Caco-2 (cell line): ENCODE results near the gene LIM2. TPM values are rescaled to one million over a fixed set of nuclear protein-coding genes. Genes with fewer than 3 reads are reported as not detected.

Experiments used
- BruUV-seq: library from RNA; stranded (reverse); fragments of 400-500 nt; replicated peaks from 2 replicates; lab custom pipeline; 2021; lab: Mats Ljungman, UMichigan
- CTCF ChIA-PET: fragments of 300-600 bp; sonication (Branson Sonifier 250); formaldehyde crosslinking; loops from one replicate; lab custom pipeline; 2022; ENCODE audit warnings: antibody characterized with exemption; lab: Charles Lee
- POLR2A ChIA-PET: fragments of 300-600 bp; sonication (Branson Sonifier 250); formaldehyde crosslinking; loops from one replicate; lab custom pipeline; 2022; ENCODE audit warnings: antibody characterized with exemption; lab: Charles Lee
- DNase-seq, 2 experiments: peaks; one replicate each; pipeline versions ENCODE4 v3.0.0 to v3.0.0-alpha.2; 2020 to 2022
- H3K27me3 ChIP-seq: replicated peaks from 2 replicates; pipeline ENCODE4 v1.6.0; 2011; ENCODE audit warnings: low read length; ENCODE audit not compliant: control insufficient read depth, insufficient read depth
- H3K36me3 ChIP-seq: 2 replicates; pipeline ENCODE4 v1.5.1; 2011; ENCODE audit warnings: low read length; ENCODE audit not compliant: control insufficient read depth, insufficient read depth
- H3K4me1 ChIP-seq: fragments of 250-450 bp; sonication (Bioruptor Pico); 2 replicates; pipeline ENCODE4 v1.5.1; 2020; ENCODE audit warnings: mild to moderate bottlenecking
- H3K4me3 ChIP-seq: 2 replicates; pipeline ENCODE4 v1.5.1; 2011; ENCODE audit warnings: low read depth, mild to moderate bottlenecking, control low read depth, low read length
- H3K9me3 ChIP-seq: fragments of 250-450 bp; sonication (Bioruptor Pico); 2 replicates; pipeline ENCODE4 v1.5.1; 2020; ENCODE audit warnings: mild to moderate bottlenecking, moderate library complexity
- H3K27ac Mint-ChIP-seq: one replicate; pipeline ENCODE4 v1.8.0; 2022; ENCODE audit warnings: mixed read lengths; ENCODE audit not compliant: unreplicated experiment
- H3K27me3 Mint-ChIP-seq: one replicate; pipeline ENCODE4 v1.8.0; 2022; ENCODE audit warnings: mixed read lengths; ENCODE audit not compliant: insufficient read depth, unreplicated experiment
- H3K36me3 Mint-ChIP-seq: one replicate; pipeline ENCODE4 v1.8.0; 2022; ENCODE audit warnings: mild to moderate bottlenecking, mixed read lengths; ENCODE audit not compliant: insufficient read depth, unreplicated experiment
- H3K4me1 Mint-ChIP-seq: one replicate; pipeline ENCODE4 v1.8.0; 2022; ENCODE audit warnings: low read depth, mixed read lengths; ENCODE audit not compliant: unreplicated experiment
- H3K4me3 Mint-ChIP-seq: one replicate; pipeline ENCODE4 v1.8.0; 2022; ENCODE audit warnings: mild to moderate bottlenecking, moderate library complexity, mixed read lengths; ENCODE audit not compliant: unreplicated experiment
- H3K9me3 Mint-ChIP-seq: one replicate; pipeline ENCODE4 v1.8.0; 2022; ENCODE audit warnings: mixed read lengths; ENCODE audit not compliant: unreplicated experiment
- CTCF ChIP-seq, 2 experiments: fragments of 200-600 bp in 1 of 2; IDR thresholded peaks; 1 replicate in 1 of 2; 2 replicates in 1 of 2; pipeline versions ENCODE4 v1.5.1 to v1.8.0; 2011 to 2022; ENCODE audit warnings: antibody characterized with exemption in 1 of 2, control low read depth in 1 of 2, inconsistent platforms in 1 of 2, low read depth in 1 of 2, low read length in 1 of 2, mild to moderate bottlenecking in 1 of 2, moderate library complexity in 1 of 2; ENCODE audit not compliant: insufficient read depth in 1 of 2, severe bottlenecking in 1 of 2, unreplicated experiment in 1 of 2
- intact Hi-C: fragments of 100-400 bp; cut with micrococcal nuclease; formaldehyde crosslinking; loops from one replicate; pipeline ENCODE4 v1.10.0; 2022; ENCODE audit not compliant: unreplicated experiment
- total RNA-seq: library from RNA; stranded (reverse); gene quantifications from 2 replicates; pipeline ENCODE4 v1.2.3, GENCODE V29; 2022

The LIM2 gene
- total RNA-seq, 1 experiment from 2014 or later: not detected

GRCh38 chr19:51354742-51355148 is 33.0 kb downstream of the LIM2 start:
- intact Hi-C loops: loop anchor here (1.0 kb wide), 3 partner anchors 8 to 15 kb away; no protein-coding TSS in a partner anchor
- Mint-ChIP-seq H3K27me3 (no peaks in the 10 kb centered on the region), H3K4me3 (peak overlapping the region; percentile 90), H3K9me3 (no peaks in the 10 kb centered on the region), H3K4me1 (peaks cover 46% of the 10 kb centered on the region), H3K27ac (peak overlapping the region; percentile 92), H3K36me3 (peaks cover 63% of the 10 kb centered on the region)
- TF ChIP-seq CTCF (IDR thresholded peaks at IDR 0.05; ENCODE audit: insufficient read depth in 1 of 2, low read depth in 1 of 2, low read length in 1 of 2, severe bottlenecking in 1 of 2, unreplicated experiment in 1 of 2): no peak
- Histone ChIP-seq H3K4me1 (peaks cover 41% of the 10 kb centered on the region), H3K27me3 (no peaks in the 10 kb centered on the region), H3K4me3 (no peak overlapping the region), H3K9me3 (no peaks in the 10 kb centered on the region), H3K36me3 (peaks cover 5% of the 10 kb centered on the region)
- no TSS peak for BruUV-seq
- POLR2A ChIA-PET: interaction anchor here (0.6 to 2.0 kb wide), 9 partner anchors 8 to 53 kb away, joined by 3 to 41 read pairs (median 14); partner anchors contain the start of gene ETFB
- DNase-seq: peak; percentile 91 to 96
- CTCF ChIA-PET: interaction anchor here (0.6 to 1.8 kb wide), 7 partner anchors 8 to 630 kb away, joined by 4 to 46 read pairs (median 6); partner anchors contain the start of gene VSIG10L

DNA sequence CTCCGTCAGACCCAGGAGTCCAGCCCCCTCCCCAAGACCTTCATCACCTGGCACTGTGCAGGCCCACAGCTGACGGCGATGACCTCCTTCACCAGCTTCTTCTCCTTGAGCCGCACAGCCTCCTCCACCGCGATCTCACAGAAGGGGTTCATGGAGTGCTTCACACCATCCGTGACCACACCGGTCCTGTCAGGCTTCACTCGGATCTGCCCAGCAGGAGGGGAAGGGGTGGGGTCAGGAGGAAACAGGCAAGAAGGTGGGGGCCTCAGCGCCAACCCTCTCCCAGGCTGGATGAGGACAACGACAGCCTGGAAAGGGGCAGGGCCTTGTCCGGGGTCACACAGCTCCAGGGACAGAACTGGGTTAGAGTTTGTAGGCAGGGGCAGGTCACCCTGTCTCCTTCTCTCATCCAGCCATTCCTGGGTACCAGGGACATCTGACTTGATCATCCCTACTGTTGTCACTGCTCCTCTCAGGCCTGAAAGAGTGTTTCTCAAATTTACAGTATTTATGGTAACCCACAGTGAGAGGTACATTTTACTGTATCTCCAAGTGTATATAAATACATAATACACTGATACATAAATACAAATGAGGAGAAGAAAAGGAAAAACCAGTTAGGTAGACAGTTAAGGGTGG is 33.6 kb downstream of the LIM2 start:
- DNase-seq: peak; percentile 72 to 79
- Histone ChIP-seq H3K4me1 (peaks cover 42% of the 10 kb centered on the region), H3K36me3 (peaks cover 5% of the 10 kb centered on the region), H3K4me3 (peak overlapping the region; percentile 13), H3K27me3 (no peaks in the 10 kb centered on the region), H3K9me3 (no peaks in the 10 kb centered on the region)
- CTCF ChIA-PET: interaction anchor here (0.6 to 1.8 kb wide), 7 partner anchors 9 to 629 kb away, joined by 4 to 46 read pairs (median 6); partner anchors contain the start of gene VSIG10L
- no peaks in the 10 kb centered on the region for H3K27me3 Mint-ChIP-seq
- POLR2A ChIA-PET: interaction anchor here (0.6 to 2.0 kb wide), 9 partner anchors 9 to 53 kb away, joined by 3 to 41 read pairs (median 14); partner anchors contain the start of gene ETFB
- peaks cover 46% of the 10 kb centered on the region for H3K4me1 Mint-ChIP-seq
- intact Hi-C loops: loop anchor here (1.0 kb wide), 3 partner anchors 8 to 15 kb away; no protein-coding TSS in a partner anchor
- peaks cover 63% of the 10 kb centered on the region for H3K36me3 Mint-ChIP-seq
- peak overlapping the region; percentile 92 for H3K27ac Mint-ChIP-seq
- BruUV-seq: TSS peak; percentile 39
- no peaks in the 10 kb centered on the region for H3K9me3 Mint-ChIP-seq
- TF ChIP-seq CTCF (IDR thresholded peaks at IDR 0.05; ENCODE audit: insufficient read depth in 1 of 2, low read depth in 1 of 2, low read length in 1 of 2, severe bottlenecking in 1 of 2, unreplicated experiment in 1 of 2): peak in 1 of 2 experiments; percentile 49
- H3K4me3 Mint-ChIP-seq: peak overlapping the region; percentile 90

- H3K27me3 ChIP-seq: no peaks in the 10 kb centered on the region
- H3K4me1 Mint-ChIP-seq: peaks cover 45% of the 10 kb centered on the region
- BruUV-seq: no TSS peak
- H3K27me3 Mint-ChIP-seq: no peaks in the 10 kb centered on the region
- DNase-seq: no peak
- H3K9me3 Mint-ChIP-seq: no peaks in the 10 kb centered on the region
- peak overlapping the region; percentile 4 for H3K4me3 Mint-ChIP-seq
- peak overlapping the region; percentile 79 for H3K27ac Mint-ChIP-seq
- intact Hi-C loops: no loop called here
- peaks cover 5% of the 10 kb centered on the region for H3K36me3 ChIP-seq
- H3K4me3 ChIP-seq: no peak overlapping the region
- peaks cover 43% of the 10 kb centered on the region for H3K4me1 ChIP-seq
- CTCF ChIA-PET: no interaction called here
- peaks cover 67% of the 10 kb centered on the region for H3K36me3 Mint-ChIP-seq
- H3K9me3 ChIP-seq: no peaks in the 10 kb centered on the region
- no peak for TF ChIP-seq CTCF (IDR thresholded peaks at IDR 0.05; ENCODE audit: insufficient read depth in 1 of 2, low read depth in 1 of 2, low read length in 1 of 2, severe bottlenecking in 1 of 2, unreplicated experiment in 1 of 2)
- POLR2A ChIA-PET: no interaction called here
Observed at GRCh38 chr19:51352783-51353360, 34.9 kb downstream of the LIM2 start.
